Inflammatory macrophage treated with lipopolysaccharide for 1 hour (primary cell): Measurements from ENCODE around the gene RBMS1.

Experiments used
- DNase-seq, 2 donors: peaks; one replicate each; pipeline ENCODE4 v3.0.0-alpha.2; 2020 to 2022

RBMS1 gene

DNA sequence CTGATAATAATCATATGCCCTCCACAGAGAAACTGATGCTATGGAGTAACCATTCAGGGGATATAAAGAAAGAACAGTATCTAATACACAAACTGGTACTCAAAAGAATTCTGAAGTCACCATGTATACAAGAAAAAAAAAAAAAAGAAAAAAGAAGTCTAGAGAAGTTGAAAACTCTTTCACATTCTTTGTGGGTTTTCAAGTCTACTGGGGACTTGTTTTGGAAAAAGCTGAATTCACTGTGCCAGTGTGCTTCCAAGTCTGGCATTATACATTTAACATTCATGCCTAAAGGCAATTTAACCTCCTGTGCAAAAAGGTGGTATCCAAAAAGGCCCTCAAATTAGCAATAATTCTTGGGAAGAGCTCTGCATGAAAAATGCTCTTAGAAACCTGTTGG is 198.7 kb downstream of the RBMS1 start:
- no peak for DNase-seq

DNA sequence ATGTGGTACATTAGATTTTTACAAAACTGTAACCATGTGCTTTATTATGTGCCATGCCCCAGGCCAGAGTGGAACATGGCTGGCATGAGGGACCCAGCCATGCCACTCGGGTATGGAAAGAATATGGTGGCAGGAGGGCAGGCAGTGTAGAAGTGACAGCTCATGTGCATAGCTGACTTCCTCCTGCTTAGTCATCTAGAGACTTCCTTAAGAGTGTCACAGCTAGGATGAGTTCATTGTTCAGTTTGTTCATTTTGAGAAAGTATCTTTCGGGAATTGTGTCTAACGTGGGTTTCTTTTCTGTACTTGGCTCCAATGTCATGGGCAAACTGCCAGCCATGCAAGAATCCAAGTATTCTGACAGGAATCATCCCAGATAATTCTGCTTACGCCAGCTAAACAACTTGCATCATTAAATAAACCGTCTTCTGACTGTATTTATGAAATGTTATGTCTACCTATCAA is 199.2 kb downstream of the RBMS1 start:
- peak; percentile 75 to 89 for DNase-seq

DNA sequence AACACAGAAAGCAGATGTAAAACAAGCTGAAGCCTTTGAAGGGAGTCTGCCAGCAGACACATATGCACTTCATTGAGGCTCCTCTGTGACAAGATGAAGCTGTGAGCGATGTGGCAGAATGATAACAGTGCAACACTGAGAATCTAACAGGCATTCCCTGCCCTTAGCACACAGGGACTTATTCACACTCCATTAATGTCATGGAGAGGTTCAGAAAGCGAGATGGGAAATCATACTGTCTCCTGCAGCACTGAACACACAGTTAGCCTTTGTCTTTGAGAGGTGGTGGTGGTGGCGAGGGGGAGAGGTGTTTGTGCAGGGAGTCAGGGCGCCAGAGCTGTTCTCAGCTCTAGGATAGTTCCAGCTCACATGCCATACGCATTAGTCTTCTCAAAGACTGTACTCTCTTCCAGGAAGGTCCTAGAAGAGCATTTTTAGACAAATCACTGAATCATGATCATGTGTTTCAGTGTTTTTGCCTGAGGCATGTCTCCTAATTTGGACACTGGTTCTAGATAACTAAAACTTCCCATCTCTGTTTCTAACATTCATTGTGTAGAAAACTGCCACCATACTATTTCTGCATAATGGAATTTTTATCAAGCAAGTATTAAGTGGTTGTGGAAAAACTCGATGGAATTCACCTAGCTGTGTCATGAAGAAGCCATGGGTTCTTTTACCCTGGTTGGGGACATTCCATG is 200.1 kb downstream of the RBMS1 start:
- peak; percentile 71 to 94 for DNase-seq

DNA sequence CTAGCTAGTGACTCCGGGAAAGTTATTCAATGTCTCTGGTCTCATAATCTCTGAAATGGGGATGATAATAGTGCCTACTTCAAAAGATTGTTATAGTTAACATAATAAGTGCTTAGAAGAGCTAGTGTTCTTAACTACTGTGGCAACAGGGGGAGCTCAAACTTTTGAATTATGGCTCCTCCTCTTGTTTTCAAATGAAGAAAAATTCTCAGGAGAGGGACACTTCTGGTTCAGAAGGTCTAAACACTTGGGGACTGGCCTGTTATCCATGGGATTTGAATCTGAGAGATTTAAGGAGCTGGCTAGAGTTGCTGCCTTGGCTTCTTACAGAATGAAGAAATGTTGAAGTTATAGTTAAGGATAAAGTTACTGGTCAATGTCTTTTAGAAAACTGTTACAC is 201.4 kb downstream of the RBMS1 start:
- no peak for DNase-seq

DNA sequence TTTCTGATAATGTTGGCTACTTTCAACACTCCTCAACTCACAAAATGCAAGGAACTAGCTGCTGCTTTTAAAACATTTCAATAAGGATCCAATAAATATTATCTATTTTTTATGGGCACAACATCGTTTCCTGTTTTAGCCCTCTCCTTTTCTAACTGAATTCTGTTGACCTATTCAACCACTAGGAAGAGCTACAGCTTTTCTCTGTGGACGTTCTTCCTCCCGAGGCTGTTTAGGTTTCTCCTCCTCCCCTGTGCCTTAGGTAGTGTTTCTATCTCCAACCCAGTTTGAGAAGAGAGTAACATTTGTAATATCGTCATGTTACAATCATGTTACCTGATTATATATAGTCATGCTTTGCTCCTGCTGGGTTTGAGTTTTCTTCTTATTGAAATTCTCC is 202.2 kb downstream of the RBMS1 start:
- no peak for DNase-seq

DNA sequence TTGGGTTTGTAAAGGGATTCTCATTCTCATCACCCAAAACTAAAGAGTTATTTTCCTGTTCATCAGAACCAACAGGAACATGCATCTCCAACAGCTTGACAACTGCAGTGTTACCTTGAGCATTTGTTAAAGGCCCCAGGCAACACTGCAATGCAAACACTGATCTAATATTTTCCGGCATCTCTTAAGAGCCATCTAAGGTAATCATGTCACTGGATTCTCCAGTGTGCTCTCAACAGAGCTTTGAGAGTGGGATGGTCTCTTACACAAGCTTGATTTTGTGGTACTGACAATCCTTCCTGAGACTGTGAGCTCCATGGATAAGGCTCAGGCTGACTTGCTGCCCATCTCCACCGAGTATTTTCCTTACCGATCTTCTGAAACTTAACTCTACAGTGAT is 203.0 kb downstream of the RBMS1 start:
- DNase-seq, result peak in 1 of 2 donors; percentile 60

DNA sequence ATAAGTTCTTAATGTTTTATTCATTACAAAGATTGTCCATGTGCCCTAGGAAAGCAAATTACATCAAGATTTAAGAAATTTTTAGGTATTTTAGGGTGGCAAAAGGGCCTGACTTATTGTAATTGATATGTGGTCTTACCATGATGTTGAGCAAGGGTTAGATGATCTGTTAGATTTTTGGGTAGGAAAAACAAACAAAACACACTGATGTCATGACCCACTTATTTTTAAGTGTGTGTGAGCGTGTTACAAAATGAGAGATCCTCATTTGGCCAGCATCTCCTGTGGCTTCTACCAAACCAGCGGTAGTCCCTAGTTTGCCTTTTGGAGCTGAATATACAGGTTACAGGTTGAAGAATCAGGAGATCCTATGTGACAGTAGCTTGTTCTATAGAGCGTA is 203.8 kb downstream of the RBMS1 start:
- no peak for DNase-seq

DNA sequence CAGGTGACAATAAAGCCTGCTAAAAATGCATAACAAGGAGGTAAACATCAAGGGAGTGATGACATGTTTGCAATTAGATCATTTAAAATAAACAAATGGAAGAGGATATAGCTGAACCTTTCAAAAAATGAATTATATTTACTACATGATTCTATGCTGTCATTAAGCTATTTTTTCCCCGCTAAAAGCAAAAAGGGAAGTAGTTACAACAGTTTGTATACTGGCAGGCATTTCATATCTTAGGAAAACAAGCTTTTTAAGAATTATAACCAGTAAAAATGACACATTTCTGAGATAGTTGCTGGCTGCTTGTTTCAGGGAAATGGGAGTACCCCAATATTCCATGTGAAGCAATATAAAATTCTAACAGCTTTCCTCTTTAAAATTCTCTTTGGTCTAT is 204.5 kb downstream of the RBMS1 start:
- peak; percentile 58 to 62 for DNase-seq

DNA sequence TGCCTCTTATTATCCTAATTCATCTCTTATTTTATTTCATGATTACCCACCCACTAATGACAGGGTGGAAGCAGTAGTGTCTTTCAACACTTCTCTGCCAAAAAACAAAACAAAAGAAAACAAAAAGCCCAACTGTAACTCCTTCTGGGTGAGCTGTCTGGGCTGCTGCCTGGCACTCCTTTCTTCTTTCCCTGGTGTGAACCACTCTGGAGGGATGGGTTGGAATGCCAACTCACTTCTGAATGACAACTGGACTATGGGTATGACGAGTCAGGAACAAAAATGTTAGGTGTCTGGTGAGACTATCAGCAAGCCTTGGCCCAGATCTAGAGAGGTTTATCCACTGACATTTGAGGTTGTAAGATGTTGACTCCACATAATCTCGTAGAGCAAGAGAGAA is 205.3 kb downstream of the RBMS1 start:
- no peak for DNase-seq

DNA sequence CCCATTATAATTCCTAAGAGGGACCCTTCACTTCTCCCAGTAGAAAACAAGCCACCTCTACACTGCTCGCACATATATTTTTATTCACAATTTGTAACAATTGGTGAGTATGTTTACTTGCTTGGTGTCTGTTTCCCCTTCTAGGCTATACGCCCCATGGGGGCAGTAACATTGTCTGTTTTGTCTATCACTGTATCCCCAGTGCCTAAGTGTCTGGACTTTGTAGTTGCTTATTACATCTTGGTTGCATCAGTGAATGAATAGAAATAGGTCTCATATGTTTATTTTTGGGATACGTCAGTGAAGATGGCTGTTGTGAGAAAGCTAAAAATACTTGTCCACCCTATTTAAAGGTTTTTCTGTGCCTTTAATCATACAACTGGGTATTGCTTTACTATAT is 206.1 kb downstream of the RBMS1 start:
- DNase-seq, result no peak

DNA sequence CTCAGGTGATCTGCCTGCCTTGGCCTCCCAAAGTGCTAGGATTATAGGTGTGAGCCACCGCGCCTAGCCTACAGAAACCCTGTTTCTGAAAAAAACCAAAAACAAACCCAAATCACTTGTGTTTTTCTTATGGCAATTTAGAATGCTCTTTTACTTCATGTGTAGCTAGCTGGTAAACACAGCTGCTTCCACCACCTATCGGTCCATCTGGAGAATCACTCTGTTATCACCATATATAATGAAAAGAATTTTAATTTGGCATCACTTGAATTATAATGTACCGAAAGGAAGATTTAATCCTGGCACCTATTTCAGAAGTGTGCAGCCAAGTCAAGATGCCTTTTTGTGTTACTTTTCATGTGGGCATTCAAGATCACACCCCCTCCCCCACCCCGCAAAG is 207.1 kb downstream of the RBMS1 start:
- no peak for DNase-seq

DNA sequence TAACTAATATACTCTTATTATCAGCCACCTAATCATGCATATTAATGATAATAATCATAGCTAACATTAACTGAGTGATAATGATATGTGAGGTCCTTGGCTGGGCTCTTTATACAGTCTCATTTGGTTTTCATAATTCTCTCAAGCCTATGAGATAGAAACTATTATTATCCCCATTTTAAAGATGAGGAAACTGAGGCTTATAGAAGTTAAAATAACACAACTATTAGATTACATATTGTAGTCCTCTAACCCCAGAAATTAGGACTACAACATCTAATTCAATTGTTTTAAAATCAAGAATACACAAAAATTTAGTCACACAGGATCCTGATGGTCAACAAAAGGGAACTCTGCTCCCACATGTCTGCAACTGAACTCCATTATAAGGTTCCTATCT is 209.9 kb downstream of the RBMS1 start:
- DNase-seq, result no peak

DNA sequence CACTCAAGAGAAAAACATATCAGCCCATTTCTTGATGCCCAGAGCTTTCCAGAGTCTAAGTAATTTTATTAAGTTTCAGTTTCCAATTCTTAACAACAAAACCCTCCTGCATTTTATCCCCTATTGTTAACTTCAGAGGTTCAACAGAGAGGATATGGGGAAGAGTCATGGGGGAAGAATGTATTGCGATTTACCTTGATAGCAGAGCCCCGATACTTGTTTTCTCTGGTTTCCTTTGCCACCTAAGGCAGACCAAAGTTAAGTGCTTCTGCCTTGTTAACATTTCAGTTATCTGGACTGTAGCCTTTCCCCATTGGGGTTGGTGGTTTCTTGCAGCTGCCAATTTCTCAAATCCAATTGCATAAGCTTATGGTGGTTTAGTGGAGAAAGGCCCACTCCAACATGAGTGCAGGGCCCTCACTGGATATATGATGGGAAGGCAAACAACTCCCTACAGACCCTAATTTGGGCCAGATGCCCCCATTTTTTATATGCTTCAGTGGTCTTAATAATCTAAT is 211.5 kb downstream of the RBMS1 start:
- no peak for DNase-seq

DNA sequence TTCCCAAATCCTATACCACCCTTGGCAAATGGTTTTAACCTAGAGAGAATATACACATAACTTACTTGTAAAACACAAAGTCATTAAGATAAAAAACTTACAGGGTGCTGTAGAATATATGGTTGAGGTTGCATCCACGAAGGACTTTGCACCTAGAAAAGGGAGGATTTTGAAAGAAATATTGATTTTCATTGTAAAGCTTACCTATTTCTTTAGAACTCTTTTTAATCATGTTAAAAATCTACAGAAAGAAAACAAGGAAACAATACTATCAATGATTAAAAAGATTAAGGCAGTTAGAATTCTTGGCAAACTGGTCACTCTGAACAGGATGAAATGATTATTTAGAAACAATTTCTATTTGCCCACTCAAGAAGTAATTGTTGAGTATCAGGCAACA is 212.4 kb downstream of the RBMS1 start:
- DNase-seq, result no peak

DNA sequence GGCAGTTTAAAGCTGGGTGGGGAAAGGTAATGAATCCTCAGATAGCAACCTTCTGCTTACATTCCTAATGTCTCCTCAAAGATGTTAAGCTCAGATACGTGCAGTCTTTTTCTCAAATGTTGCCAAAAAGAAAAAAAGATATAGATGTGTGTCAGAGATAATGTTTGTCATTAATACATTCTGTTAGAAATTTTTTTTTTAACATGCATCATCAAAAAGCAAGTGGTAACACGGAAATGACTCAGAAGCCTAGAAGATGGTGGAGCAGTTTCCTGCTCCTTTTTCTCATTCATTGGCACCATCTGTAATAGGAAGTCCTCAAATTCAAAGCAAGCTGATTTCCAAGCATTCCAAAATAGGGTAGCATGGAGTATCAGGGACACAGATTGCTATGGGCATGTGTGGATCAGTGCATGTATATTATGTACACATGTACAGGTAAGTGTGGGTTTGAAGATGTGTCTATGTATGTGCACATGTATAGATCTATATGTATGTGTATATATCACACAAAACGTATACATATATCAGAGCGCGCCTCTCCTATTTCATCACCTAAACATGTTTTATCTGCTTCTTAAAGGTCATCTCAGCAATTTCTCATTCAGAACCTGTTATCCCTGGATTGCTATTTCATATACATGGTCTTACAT is 213.7 kb downstream of the RBMS1 start:
- no peak for DNase-seq

DNA sequence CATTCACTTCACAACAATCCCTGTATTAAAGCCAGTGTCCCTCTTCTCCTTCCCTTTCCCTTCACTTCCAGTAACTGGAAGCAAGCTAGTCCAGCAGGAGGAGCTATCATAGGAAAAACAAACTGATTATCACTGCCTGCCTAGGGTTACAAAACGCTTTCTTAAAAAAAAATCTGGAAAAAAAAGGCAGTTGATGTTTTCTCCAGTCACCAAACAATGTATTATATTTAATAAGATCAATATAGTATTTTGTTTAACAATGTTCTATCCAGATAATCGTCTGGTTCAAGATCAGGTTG is 214.8 kb downstream of the RBMS1 start:
- DNase-seq, result no peak

DNA sequence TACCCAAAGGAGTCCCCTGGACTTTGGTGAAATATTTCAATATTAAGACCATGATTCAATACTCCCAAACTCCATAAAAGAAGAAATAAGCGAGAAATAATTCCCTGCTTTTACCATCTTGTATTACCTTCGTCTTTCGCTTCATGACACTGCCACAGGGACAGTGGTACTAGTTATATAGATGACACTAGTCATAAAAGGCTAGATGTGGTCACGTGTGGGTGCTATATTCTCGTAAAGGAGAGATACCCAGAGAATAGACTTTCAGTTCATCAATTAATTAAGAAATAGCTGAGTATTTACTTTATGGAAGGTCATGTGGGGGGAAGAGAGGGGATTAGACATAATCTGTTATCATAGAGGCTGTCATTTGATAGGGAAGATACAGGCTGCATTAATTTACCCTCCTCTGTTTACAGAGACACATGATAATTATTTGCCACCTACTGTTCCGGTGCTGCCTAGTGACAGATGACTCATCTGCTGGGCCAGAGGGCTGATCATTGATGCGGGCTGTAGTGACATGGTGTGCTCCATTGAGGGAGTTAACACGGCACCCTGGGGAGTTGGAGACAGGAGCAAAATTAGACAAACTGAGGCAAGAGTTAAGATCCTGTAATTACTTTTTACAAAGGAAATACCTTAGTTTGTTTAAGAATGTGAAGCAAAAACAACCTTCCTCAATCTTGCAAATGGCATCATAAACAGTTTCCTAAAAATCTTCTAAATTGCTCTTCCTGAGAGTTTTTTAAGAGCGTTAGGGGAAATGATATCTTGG is 215.3 kb downstream of the RBMS1 start:
- no peak for DNase-seq

DNA sequence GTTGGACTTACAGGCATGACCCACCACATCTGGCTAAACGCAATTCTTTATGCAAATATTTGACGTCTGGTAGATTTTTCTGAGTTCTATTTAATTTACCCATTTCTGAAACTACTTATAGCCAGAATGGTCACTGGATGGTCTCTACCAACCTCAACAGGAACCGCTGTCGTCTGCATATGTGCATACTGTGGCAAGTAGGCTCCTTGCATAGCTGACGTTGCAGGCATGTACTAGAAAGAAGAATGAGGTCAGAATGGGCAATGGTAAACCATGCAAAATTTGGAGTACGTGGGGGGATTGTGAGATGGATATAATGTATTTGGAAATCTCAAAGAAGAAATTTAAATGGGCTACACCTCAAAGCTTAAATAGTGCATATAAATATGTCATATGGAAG is 216.5 kb downstream of the RBMS1 start:
- DNase-seq, result no peak

DNA sequence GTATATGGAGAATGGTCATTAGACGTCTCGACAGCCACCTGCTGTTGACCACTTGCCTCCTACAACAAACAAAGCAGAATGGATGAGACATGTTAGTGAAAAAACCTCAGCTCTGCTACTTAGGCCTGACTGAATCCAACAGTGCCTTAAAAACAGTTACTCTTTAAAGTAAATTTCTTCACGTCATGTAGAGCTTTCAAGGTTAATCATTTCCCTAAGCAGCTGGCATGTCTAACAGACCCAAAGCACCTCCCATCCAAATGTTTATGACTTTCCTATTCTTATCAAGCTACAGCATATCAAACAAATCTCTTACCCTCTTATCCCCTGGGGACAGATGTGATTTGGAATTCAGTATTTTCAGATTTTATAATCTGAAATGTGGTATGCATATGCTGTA is 218.0 kb downstream of the RBMS1 start:
- DNase-seq, result no peak

DNA sequence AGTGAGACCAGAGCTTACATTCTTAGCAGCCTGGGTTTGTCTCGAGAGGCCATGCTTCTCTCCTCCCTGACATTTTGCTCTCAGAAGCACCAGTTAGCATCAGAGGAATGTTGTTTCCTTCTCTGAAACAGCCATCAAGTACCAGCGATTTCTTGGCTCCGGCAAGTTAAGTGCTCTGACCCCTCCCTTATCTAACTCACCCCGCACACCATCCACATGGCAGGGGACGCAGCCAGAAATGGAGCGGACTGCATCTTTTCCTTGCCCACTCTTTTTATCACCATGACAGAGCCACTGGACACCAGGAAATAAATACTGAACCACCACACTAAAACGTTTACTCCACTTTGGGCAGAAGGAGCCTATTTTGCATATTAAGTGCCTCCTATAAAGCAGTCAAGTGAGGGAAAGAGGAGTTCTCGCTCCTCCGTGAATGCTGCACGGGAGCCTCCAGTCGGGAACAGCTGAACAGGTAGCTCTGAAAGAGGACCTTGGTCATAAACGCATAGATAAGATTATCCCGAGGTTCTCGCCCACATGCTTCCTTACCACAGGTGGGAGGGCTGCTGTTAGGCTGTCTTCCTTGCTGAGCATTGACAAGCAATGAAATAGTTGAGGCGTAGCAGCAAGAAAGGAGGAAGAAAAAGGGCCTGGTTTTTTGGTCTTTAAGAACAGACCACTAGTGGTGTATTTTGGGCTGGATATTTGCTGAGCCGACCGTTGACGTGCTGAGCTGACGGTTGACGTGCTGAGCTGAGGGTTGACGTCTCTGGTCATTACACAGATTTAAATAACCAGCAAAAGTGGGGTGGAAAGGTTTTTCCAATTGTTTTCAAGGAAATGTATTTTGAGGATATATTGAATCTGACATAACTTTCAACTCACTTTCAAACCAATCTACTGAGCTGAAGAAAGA is 222.2 kb downstream of the RBMS1 start:
- no peak for DNase-seq

DNA sequence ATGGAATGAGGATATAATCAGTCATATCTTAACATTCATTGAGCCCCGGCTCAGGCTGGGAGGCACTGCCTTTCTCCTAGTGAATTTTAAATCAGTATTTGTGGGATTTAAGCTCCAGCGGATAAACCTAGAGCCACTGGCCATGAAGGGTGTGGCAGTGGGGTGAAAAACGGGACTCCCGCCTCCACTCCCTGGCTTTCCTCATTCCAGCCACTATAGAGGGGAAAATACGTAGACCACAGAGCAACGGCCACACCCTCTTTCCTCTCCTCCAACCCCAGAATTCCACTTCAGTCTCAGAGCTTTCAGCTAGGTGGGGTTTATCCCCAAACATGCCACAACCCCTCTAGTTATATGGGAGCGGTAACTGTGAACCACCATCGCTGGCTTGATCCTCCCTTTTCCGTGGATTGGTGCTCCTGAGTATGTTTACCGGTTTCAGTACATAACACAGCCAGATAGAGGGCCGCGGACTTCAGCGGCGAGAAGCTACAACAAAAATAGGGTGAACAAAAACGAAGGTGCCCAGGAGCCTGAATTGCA is 223.0 kb downstream of the RBMS1 start:
- DNase-seq, result no peak

DNA sequence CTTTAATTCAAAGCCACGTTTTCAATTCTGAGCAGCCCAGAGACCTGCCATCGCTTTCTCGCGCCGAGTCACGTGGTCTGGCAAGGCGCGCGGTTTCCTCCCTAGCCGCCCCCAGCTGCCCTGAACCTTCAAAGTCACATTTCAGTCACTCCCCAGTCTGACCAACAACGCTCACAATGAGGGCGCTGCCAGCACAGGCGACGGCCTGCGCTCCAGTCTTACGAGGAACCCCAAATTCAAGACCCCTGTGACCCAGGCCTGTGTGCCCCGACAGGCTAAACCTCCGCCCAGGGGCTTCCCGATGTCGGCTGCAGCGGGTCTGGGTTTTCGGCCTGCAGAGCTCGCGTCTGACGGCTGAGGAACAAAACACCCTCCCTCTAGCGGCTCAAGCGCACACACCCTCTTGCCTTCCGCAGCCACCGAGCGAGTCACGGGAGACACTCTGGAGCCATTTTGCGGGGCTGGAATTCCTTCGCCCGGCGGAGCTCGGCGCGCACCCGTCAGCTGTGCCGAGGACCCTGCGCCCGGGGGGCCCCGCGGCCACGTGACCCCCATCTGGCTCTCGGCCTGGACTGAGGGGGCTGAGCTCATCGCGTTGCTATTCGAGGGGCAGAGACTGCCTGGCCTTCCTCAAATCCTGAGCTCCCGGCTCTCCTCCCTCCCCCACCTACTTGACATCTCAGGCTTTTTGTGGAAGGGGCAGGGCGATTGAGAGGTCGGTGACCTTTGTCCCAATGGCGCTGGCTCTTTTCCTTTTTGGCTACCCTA is 223.6 kb downstream of the RBMS1 start:
- DNase-seq, result peak; percentile 60 to 70
